HepG2 (cell line): ENCODE data around the gene TBCD. TPM values are rescaled to one million over a fixed set of nuclear protein-coding genes. Genes with fewer than 3 reads are reported as not detected.

Experiments used
- ATAC-seq: fragments of 200-7000 bp; cut with Tn5 transposase; 3 replicates; pipeline ENCODE4 v1.9.1; 2020; ENCODE audit warnings: mild to moderate bottlenecking, moderate library complexity
- BruUV-seq: library from RNA; stranded (reverse); fragments of 400-500 nt; replicated peaks from 2 replicates; lab custom pipeline; 2021; lab: Mats Ljungman, UMichigan
- CTCF ChIA-PET: fragments of 300-600 bp; formaldehyde crosslinking; extraction: SDS; loops from one replicate; lab custom pipeline; 2021; ENCODE audit warnings: low total read pairs, inconsistent platforms, low intra/inter-chr PET ratio; lab: Yijun Ruan, JAX
- POLR2A ChIA-PET: fragments of 350-600 bp; sonication (Branson Sonifier 250); formaldehyde crosslinking; loops from one replicate; lab custom pipeline; 2020; ENCODE audit warnings: antibody characterized with exemption, inconsistent platforms; lab: Yijun Ruan, JAX
- DNase-seq: peaks from one replicate; pipeline ENCODE4 v3.0.0-alpha.2; 2015; ENCODE audit warnings: low spot score
- FAIRE-seq: peaks from 3 replicates; lab custom pipeline; 2011; peaks lifted over from hg19 to GRCh38; lab: Jason Lieb, UNC
- H2AFZ ChIP-seq: one replicate; pipeline ENCODE4 v1.6.1; 2011; ENCODE audit warnings: low read length, inconsistent platforms
- H3K27ac ChIP-seq: fragments of 300-600 bp; 3 replicates; pipeline ENCODE4 v1.8.0; 2011; ENCODE audit warnings: mixed run types, mild to moderate bottlenecking, mixed read lengths, low read length, inconsistent platforms; ENCODE audit not compliant: insufficient read depth; ENCODE audit errors: extremely low read length
- H3K27me3 ChIP-seq, 2 experiments: fragments of 200-600 bp in 1 of 2; 2 replicates in 1 of 2; 3 replicates in 1 of 2; pipeline versions ENCODE4 v1.6.0 to v1.8.0; 2011; ENCODE audit warnings: low read length in 2 of 2, mild to moderate bottlenecking in 2 of 2, moderate library complexity in 2 of 2, inconsistent platforms in 1 of 2; ENCODE audit not compliant: insufficient read depth in 2 of 2, control insufficient read depth in 1 of 2
- H3K36me3 ChIP-seq, 2 experiments: fragments of 200-600 bp in 1 of 2; replicated peaks in 1 of 2; 2 replicates in 1 of 2; 3 replicates in 1 of 2; pipeline versions ENCODE4 v1.5.1 to v1.8.0; 2011; ENCODE audit warnings: low read length in 2 of 2, inconsistent platforms in 1 of 2; ENCODE audit not compliant: insufficient read depth in 2 of 2, control insufficient read depth in 1 of 2
- H3K4me1 ChIP-seq: 2 replicates; pipeline ENCODE4 v1.5.1; 2012; ENCODE audit warnings: low read length, inconsistent platforms; ENCODE audit not compliant: insufficient read depth
- H3K4me2 ChIP-seq: 2 replicates; pipeline ENCODE4 v1.6.0; 2011; ENCODE audit warnings: low read depth, low read length, inconsistent platforms
- H3K4me3 ChIP-seq, 3 experiments: fragments of 200-600 bp in 1 of 3; sonication (generic), shearing (Covaris generic) in 1 of 3; replicated peaks in 1 of 3; 2 replicates each; pipeline ENCODE4 v1.5.1; 2011 to 2016; ENCODE audit warnings: low read length in 3 of 3, inconsistent platforms in 2 of 3, low read depth in 2 of 3, mild to moderate bottlenecking in 2 of 3, control low read depth in 1 of 3, mixed read lengths in 1 of 3; ENCODE audit not compliant: insufficient read depth in 1 of 3
- H3K79me2 ChIP-seq: one replicate; pipeline ENCODE4 v1.6.1; 2011; ENCODE audit warnings: low read length, inconsistent platforms; ENCODE audit not compliant: insufficient read depth
- H3K9ac ChIP-seq: 2 replicates; pipeline ENCODE4 v1.6.0; 2011; ENCODE audit warnings: mild to moderate bottlenecking, low read depth, low read length, inconsistent platforms; ENCODE audit not compliant: insufficient read depth
- H3K9me3 ChIP-seq: 2 replicates; pipeline ENCODE4 v1.5.1; 2012; ENCODE audit warnings: mild to moderate bottlenecking, low read length
- H4K20me1 ChIP-seq: 2 replicates; pipeline ENCODE4 v1.6.0; 2011; ENCODE audit warnings: inconsistent platforms, mild to moderate bottlenecking, low read length, moderate library complexity; ENCODE audit not compliant: insufficient read depth
- AGO2 ChIP-seq: fragments of 200-400 bp; formaldehyde crosslinking; optimal IDR thresholded peaks from 2 replicates; pipeline ENCODE3; 2017; ENCODE audit warnings: mild to moderate bottlenecking, low read depth, low read length, moderate library complexity
- ATM ChIP-seq: fragments of 450-650 bp; IDR thresholded peaks from 2 replicates; pipeline ENCODE4 v1.7.1; 2017; ENCODE audit warnings: mild to moderate bottlenecking, borderline replicate concordance
- GATA4 ChIP-seq: sonication (generic); IDR thresholded peaks from 2 replicates; pipeline ENCODE4 v1.6.1; 2016; ENCODE audit warnings: antibody characterized with exemption, low read depth, borderline replicate concordance
- MBNL3 ChIP-seq: fragments of 250-450 bp; sonication (Bioruptor Pico); conservative IDR thresholded peaks from 2 replicates; pipeline ENCODE4 v1.8.0; 2022; ENCODE audit warnings: mild to moderate bottlenecking, inconsistent platforms
- RELA ChIP-seq: sonication (generic); formaldehyde crosslinking; IDR thresholded peaks from 2 replicates; pipeline ENCODE4 v1.4.0; 2020; ENCODE audit warnings: missing genetic modification reagents
- SATB2 ChIP-seq: sonication (generic); formaldehyde crosslinking; IDR thresholded peaks from 2 replicates; pipeline ENCODE4 v1.5.0; 2020; ENCODE audit warnings: missing genetic modification reagents
- ZNF143 ChIP-seq: sonication (generic); formaldehyde crosslinking; IDR thresholded peaks from 2 replicates; pipeline ENCODE4 v1.4.0; 2020; ENCODE audit warnings: missing genetic modification reagents
- ZNF383 ChIP-seq: sonication (generic); formaldehyde crosslinking; IDR thresholded peaks from 2 replicates; pipeline ENCODE4 v1.4.0; 2020; ENCODE audit warnings: missing genetic modification reagents, mild to moderate bottlenecking, borderline replicate concordance
- ZNF567 ChIP-seq: sonication (generic); formaldehyde crosslinking; IDR thresholded peaks from 2 replicates; pipeline ENCODE4 v1.8.1; 2023; ENCODE audit warnings: mild to moderate bottlenecking, missing genetic modification reagents, borderline replicate concordance
- WGBS: methylation state at CpG from one replicate; pipeline ENCODE4 v1.1.6; 2017; ENCODE audit warnings: low lambda C conversion rate; 5-methylcytosine and 5-hydroxymethylcytosine counted together
- in situ Hi-C: cut with HindIII; loops from 2 replicates; pipeline ENCODE4 v1.10.0; 2017; ENCODE audit warnings: low pct_unique_long_range_greater_than_20kb; ENCODE audit not compliant: extremely low pct_ligation_motif_present
- intact Hi-C: fragments of 100-400 bp; cut with micrococcal nuclease; formaldehyde crosslinking; loops from one replicate; pipeline ENCODE4 v1.10.0; 2022; ENCODE audit not compliant: unreplicated experiment
- polyA plus RNA-seq, 8 experiments: library from polyadenylated mRNA; depleted of rRNA in 3 of 8; stranded (reverse) in 7 of 8; unstranded in 1 of 8; fragments of >200 nt; fragmentation: Illumina TruSeq in 4 of 8; extraction: Trizol in 4 of 8; gene quantifications; 2 replicates each; pipeline versions ENCODE4 v1.2.1 to v1.2.3, GENCODE V29; 2011 to 2016; ENCODE audit warnings: low read depth in 4 of 8, missing spikeins in 1 of 8, mixed read lengths in 1 of 8; ENCODE audit not compliant: insufficient read depth in 1 of 8
- total RNA-seq, 5 experiments: library from RNA; depleted of rRNA; stranded (reverse); fragments of >200 nt; fragmentation: Illumina TruSeq; extraction: Trizol; gene quantifications; 2 replicates each; pipeline ENCODE4 v1.2.3, GENCODE V29; 2016; ENCODE audit warnings: low read depth in 1 of 5

The TBCD gene
- total and polyA plus RNA-seq, 2 of the 13 experiments (the other 11 are each of a cell fraction or from before 2014, with no cell fraction given), result 33.9 to 54.8 TPM

DNA sequence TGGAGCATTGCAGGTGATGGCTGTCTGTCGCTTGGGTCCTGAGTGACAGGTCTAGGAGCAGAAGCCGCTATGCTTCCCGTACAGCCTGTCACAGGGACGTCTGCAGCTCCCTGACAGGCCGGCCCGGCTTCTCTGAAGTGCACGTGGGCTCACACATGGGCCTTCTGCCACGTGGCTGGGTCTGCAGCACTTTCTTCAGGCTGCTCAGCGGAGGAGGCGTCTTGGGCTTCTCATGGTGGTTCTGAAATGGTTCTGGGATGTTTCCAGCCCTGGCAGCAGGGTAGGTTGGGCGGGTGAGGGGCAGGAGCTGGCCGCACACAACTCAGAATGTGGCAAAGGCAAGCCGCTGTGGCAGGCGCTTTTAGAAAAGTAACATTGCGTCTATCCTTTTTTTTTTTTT lies 168.3 kb downstream of the TBCD start:
- in situ Hi-C loops (no loop called here), intact Hi-C loops (no loop called here)
- Histone ChIP-seq H3K27me3 (no peaks in the 10 kb centered on the region), H3K4me3 (no peak overlapping the region), H2AFZ (no peak overlapping the region), H3K79me2 (no peaks in the 10 kb centered on the region), H3K9ac (no peak overlapping the region), H3K4me2 (no peak overlapping the region), H3K4me1 (peaks cover 12% of the 10 kb centered on the region), H3K27ac (no peak overlapping the region), H3K36me3 (peaks cover 5 to 10% of the 10 kb centered on the region in 2 experiments; a peak in 4 of 5 replicates), H3K9me3 (no peaks in the 10 kb centered on the region), H4K20me1 (no peaks in the 10 kb centered on the region)
- DNase-seq (no peak), ATAC-seq (no peak), FAIRE-seq (no peak)
- ChIA-PET CTCF (no interaction called here), POLR2A (no interaction called here)
- TF ChIP-seq MBNL3, result no peak
- no peak for TF ChIP-seq ATM
- no peak for TF ChIP-seq ZNF383 (CRISPR knock-in tag)
- TF ChIP-seq GATA4, result no peak
- TF ChIP-seq AGO2, result peak; percentile 24
- no peak for TF ChIP-seq ZNF143 (CRISPR knock-in tag)
- WGBS, result 98% methylated on average over 9 of the region's 15 CpGs
- BruUV-seq, result no TSS peak

DNA sequence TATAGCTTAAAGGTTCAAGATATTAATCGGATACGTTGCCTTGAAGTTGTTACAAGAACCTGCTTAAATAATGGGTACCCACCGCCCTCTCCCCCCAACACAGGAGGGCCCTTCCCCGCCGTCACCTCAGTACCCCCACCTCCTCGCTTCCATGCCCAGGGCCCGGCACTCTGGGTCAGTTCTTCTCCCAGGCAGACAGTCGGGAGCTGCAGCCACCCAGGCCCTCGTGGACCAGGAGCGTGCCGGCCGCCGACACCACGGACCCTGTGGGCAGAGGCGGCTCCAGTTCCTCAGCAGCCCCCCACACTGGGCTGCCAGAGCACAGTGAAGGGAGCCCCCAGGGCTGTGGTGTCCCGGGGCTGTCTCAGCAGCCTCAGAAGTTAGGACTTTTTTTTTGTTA lies 168.8 kb downstream of the TBCD start:
- Histone ChIP-seq H3K79me2 (no peaks in the 10 kb centered on the region), H3K4me3 (no peak overlapping the region), H3K9me3 (no peaks in the 10 kb centered on the region), H2AFZ (no peak overlapping the region), H3K27ac (no peak overlapping the region), H3K9ac (no peak overlapping the region), H3K36me3 (peaks cover 11% of the 10 kb centered on the region in 2 experiments; a peak in 4 of 5 replicates), H3K4me1 (peaks cover 12% of the 10 kb centered on the region), H3K4me2 (no peak overlapping the region), H4K20me1 (no peaks in the 10 kb centered on the region), H3K27me3 (no peaks in the 10 kb centered on the region)
- POLR2A ChIA-PET, result no interaction called here
- CTCF ChIA-PET, result no interaction called here
- no peak for DNase-seq
- BruUV-seq, result no TSS peak
- no peak for ATAC-seq
- FAIRE-seq, result no peak
- intact Hi-C loops (no loop called here), in situ Hi-C loops (no loop called here)
- TF ChIP-seq RELA (CRISPR knock-in tag) (no peak), ZNF567 (no peak), SATB2 (CRISPR knock-in tag) (no peak)
- 91% methylated on average over 16 of the region's 16 CpGs for WGBS
